ENCODE results near the gene SLC39A7. TPM values are rescaled to one million over a fixed set of nuclear protein-coding genes. Genes with fewer than 3 reads are reported as not detected.

The SLC39A7 gene
- total RNA-seq, 4 donors from 2014 or later: 54.6 to 79.9 (median 66.4) TPM

GRCh38 chr6:33170176-33171015, 30.3 kb upstream of the SLC39A7 start:
- Histone ChIP-seq H3K36me3 (no peaks in the 10 kb centered on the region), H3K27ac (no peak overlapping the region), H3K27me3 (no peaks in the 10 kb centered on the region), H3K4me1 (no peaks in the 10 kb centered on the region), H3K9me3 (no peaks in the 10 kb centered on the region), H3K4me3 (no peak overlapping the region)
- ATAC-seq: no peak
- WGBS, 2 donors (ENCODE audit: low coverage in 1 of 2): 71 to 82% methylated on average over 3 to 5 of the region's 9 CpGs
- no peak for TF ChIP-seq CTCF (IDR thresholded peaks at IDR 0.05)

- H3K27me3 ChIP-seq: no peaks in the 10 kb centered on the region
- no peaks in the 10 kb centered on the region for H3K9me3 ChIP-seq
- no peak for ATAC-seq
- 80% methylated on average over 1 of the region's 11 CpGs; no CpG with 5 or more reads in 1 of the 2 donors for WGBS, 2 donors (ENCODE audit: low coverage in 1 of 2)
- no peak overlapping the region for H3K4me3 ChIP-seq
- H3K36me3 ChIP-seq: no peaks in the 10 kb centered on the region
- no peak for TF ChIP-seq CTCF (IDR thresholded peaks at IDR 0.05)
- no peak for TF ChIP-seq POLR2AphosphoS5 (IDR thresholded peaks at IDR 0.05)
- no peak for TF ChIP-seq POLR2A (IDR thresholded peaks at IDR 0.05)
- no peak for TF ChIP-seq EP300 (IDR thresholded peaks at IDR 0.05)
- H3K27ac ChIP-seq: no peak overlapping the region
- H3K4me1 ChIP-seq: no peaks in the 10 kb centered on the region
Observed at GRCh38 chr6:33171016-33171879, 29.4 kb upstream of the SLC39A7 start.

GRCh38 chr6:33171880-33172687, 28.6 kb upstream of the SLC39A7 start:
- H3K36me3 ChIP-seq: no peaks in the 10 kb centered on the region
- no peaks in the 10 kb centered on the region for H3K9me3 ChIP-seq
- TF ChIP-seq POLR2AphosphoS5 (IDR thresholded peaks at IDR 0.05) (no peak), EP300 (IDR thresholded peaks at IDR 0.05) (no peak), POLR2A (IDR thresholded peaks at IDR 0.05) (no peak), CTCF (IDR thresholded peaks at IDR 0.05) (no peak)
- WGBS, 2 donors (ENCODE audit: low coverage in 1 of 2): 18 to 75% methylated on average over 2 to 3 of the region's 8 CpGs
- ATAC-seq: no peak
- H3K27ac ChIP-seq: no peak overlapping the region
- no peak overlapping the region for H3K4me3 ChIP-seq
- H3K4me1 ChIP-seq: no peaks in the 10 kb centered on the region
- no peaks in the 10 kb centered on the region for H3K27me3 ChIP-seq

GRCh38 chr6:33172688-33173534, 27.8 kb upstream of the SLC39A7 start:
- Histone ChIP-seq H3K27me3 (no peaks in the 10 kb centered on the region), H3K36me3 (no peaks in the 10 kb centered on the region), H3K4me3 (no peak overlapping the region), H3K27ac (no peak overlapping the region), H3K9me3 (no peaks in the 10 kb centered on the region), H3K4me1 (no peaks in the 10 kb centered on the region)
- ATAC-seq: no peak
- TF ChIP-seq EP300 (IDR thresholded peaks at IDR 0.05): no peak
- TF ChIP-seq CTCF (IDR thresholded peaks at IDR 0.05): peak in 3 of 4 experiments; percentile 38 to 56 (median 40)
- no peak for TF ChIP-seq POLR2AphosphoS5 (IDR thresholded peaks at IDR 0.05)
- 18 to 40% methylated on average over 2 to 3 of the region's 16 CpGs for WGBS, 2 donors (ENCODE audit: low coverage in 1 of 2)

Data from gastroesophageal sphincter (tissue), 4 donors.